Stimulated activated CD8-positive, alpha-beta memory T cell treated with anti-CD3 and anti-CD28 coated beads, Interleukin-2, amount 100 ng/mL, for 48 hours (primary cell): ENCODE data around the gene PPP1R1C.
A peak's percentile ranks its signal among the peaks of the same experiment; 100 is the strongest.
"Not testable (repeated sequence)": the region's sequence is repeated elsewhere in the genome, so short reads cannot be mapped to it uniquely, and the experiment has no call there.

Experiments used
- DNase-seq, 2 donors: peaks; one replicate each; pipeline ENCODE4 v3.0.0-alpha.2; 2020; ENCODE audit warnings: low read depth in 2 of 2

Gene PPP1R1C

GRCh38 chr2:181985632-181986205 is at the start of gene PPP1R1C:
TSS of gene PPP1R1C (plus strand) at chr2:181985853. CDS start at chr2:181986111, 258 bp downstream.
- DNase-seq = no peak

- no peak for DNase-seq
Measured at GRCh38 chr2:181937473-181937872, 48.2 kb upstream of the PPP1R1C start.

- no peak for DNase-seq
Measured at GRCh38 chr2:181943411-181944124, 42.1 kb upstream of the PPP1R1C start.

GRCh38 chr2:181944164-181944913 is 41.3 kb upstream of the PPP1R1C start:
- DNase-seq = no peak

GRCh38 chr2:181944914-181945291 is 40.8 kb upstream of the PPP1R1C start:
- no peak for DNase-seq

- DNase-seq = no peak
Measured at GRCh38 chr2:181946444-181947127, 39.1 kb upstream of the PPP1R1C start.

GRCh38 chr2:181947273-181947672 is 38.4 kb upstream of the PPP1R1C start:
- DNase-seq = no peak

- DNase-seq = no peak
Measured at GRCh38 chr2:181948227-181948626, 37.4 kb upstream of the PPP1R1C start.

- DNase-seq = no peak
Measured at GRCh38 chr2:181949047-181949446, 36.6 kb upstream of the PPP1R1C start.

GRCh38 chr2:181952404-181953226 is 33.0 kb upstream of the PPP1R1C start:
- no peak for DNase-seq

GRCh38 chr2:181953881-181954537 is 31.6 kb upstream of the PPP1R1C start:
- DNase-seq = peak; percentile 16 to 38

GRCh38 chr2:181954538-181954883 is 31.1 kb upstream of the PPP1R1C start:
- no peak for DNase-seq

GRCh38 chr2:181955010-181955409 is 30.6 kb upstream of the PPP1R1C start:
- DNase-seq = no peak

GRCh38 chr2:181955866-181956265 is 29.8 kb upstream of the PPP1R1C start:
- DNase-seq = not testable (repeated sequence)

- no peak for DNase-seq
Measured at GRCh38 chr2:181957668-181958067, 28.0 kb upstream of the PPP1R1C start.

GRCh38 chr2:181958726-181959125 is 26.9 kb upstream of the PPP1R1C start:
- DNase-seq = no peak

GRCh38 chr2:181959508-181959907 is 26.1 kb upstream of the PPP1R1C start:
- DNase-seq = no peak

GRCh38 chr2:181961167-181961566 is 24.5 kb upstream of the PPP1R1C start:
- DNase-seq = not testable (repeated sequence)

GRCh38 chr2:181962142-181962541 is 23.5 kb upstream of the PPP1R1C start:
- no peak for DNase-seq

- DNase-seq = no peak
Measured at GRCh38 chr2:181970160-181970794, 15.4 kb upstream of the PPP1R1C start.
